ENCODE data around the gene ABI3BP.

DNA sequence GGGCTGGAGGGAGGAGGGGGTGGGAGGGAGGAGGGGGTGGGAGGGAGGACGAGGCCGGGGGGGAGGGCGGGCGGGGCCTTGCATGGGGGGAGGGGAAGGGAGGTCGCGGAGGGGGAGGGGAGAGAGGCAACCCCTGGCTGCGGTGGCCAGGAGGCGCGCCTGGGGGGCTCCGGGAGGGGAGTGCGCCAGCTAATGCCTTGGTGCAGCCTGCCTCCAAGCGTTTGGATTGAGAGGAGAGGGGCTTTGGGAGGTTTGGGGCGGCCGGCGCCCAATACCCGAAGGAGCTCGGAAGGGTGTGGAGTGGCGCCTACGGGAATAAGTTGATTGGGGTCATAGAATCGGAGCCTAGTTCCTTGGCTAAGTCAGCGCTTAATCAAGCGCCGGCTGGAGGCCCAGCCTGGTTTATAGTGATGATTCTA, 283.4 kb downstream of the ABI3BP start:
- TF ChIP-seq GATA3 (IDR thresholded peaks at IDR 0.05; ENCODE audit: low read depth, low read length) (no peak), GATA2 (IDR thresholded peaks at IDR 0.05; ENCODE audit: low read depth, low read length) (no peak)

All from SH-SY5Y (cell line).